Peyer's patch (tissue), 4 donors: ENCODE data around the gene OR13J1. TPM values are rescaled to one million over a fixed set of nuclear protein-coding genes. Genes with fewer than 3 reads are reported as not detected.
"Not testable (repeated sequence)": the region's sequence is repeated elsewhere in the genome, so short reads cannot be mapped to it uniquely, and the experiment has no call there.

Experiments
- DNase-seq, 3 donors: peaks; one replicate each; pipeline ENCODE4 v3.0.0-alpha.2; 2017 to 2019
- H3K27ac ChIP-seq, 4 donors: fragments of 200-600 bp; sonication (generic); one replicate each; pipeline ENCODE4 v1.5.1; 2016 to 2019
- H3K27me3 ChIP-seq, 2 donors: fragments of 200-600 bp; sonication (generic); one replicate each; pipeline ENCODE4 v1.5.1; 2019
- H3K36me3 ChIP-seq, 3 donors: fragments of 200-600 bp; sonication (generic); one replicate each; pipeline ENCODE4 v1.5.1; 2016 to 2019
- H3K4me1 ChIP-seq, 4 donors: fragments of 200-600 bp; sonication (generic); one replicate each; pipeline ENCODE4 v1.5.1; 2016 to 2019
- H3K4me3 ChIP-seq, 4 donors: fragments of 200-600 bp; sonication (generic); 1 replicate in 3 of 4; 2 replicates in 1 of 4; pipeline ENCODE4 v1.5.1; 2016 to 2019; ENCODE audit warnings: mild to moderate bottlenecking in 1 of 4
- H3K9me3 ChIP-seq, 4 donors: fragments of 200-600 bp; sonication (generic); one replicate each; pipeline ENCODE4 v1.5.1; 2016 to 2019; ENCODE audit warnings: mild to moderate bottlenecking in 1 of 4
- POLR2A ChIP-seq, 2 donors: fragments of 450-650 bp; IDR thresholded peaks; one replicate each; pipeline ENCODE4 v1.5.1; 2017; ENCODE audit warnings: antibody characterized with exemption in 2 of 2, mild to moderate bottlenecking in 2 of 2, moderate library complexity in 2 of 2
- total RNA-seq, 4 donors: library from RNA; depleted of rRNA; stranded (reverse); fragments of >200 nt; gene quantifications; one replicate each; pipeline ENCODE4 v1.1.0, GENCODE V29; 2016
- TF ChIP-seq, protein P1 (sequence below), 6 experiments: fragments of 450-650 bp in 4 of 6; fragments of 200-600 bp in 2 of 6; sonication (generic) in 1 of 6; IDR thresholded peaks; one replicate each; pipeline ENCODE4 v1.5.1; 2017 to 2019; ENCODE audit warnings: antibody characterized with exemption in 6 of 6, mild to moderate bottlenecking in 3 of 6, moderate library complexity in 1 of 6

Gene OR13J1
- total RNA-seq, 4 donors from 2014 or later = not detected

DNA sequence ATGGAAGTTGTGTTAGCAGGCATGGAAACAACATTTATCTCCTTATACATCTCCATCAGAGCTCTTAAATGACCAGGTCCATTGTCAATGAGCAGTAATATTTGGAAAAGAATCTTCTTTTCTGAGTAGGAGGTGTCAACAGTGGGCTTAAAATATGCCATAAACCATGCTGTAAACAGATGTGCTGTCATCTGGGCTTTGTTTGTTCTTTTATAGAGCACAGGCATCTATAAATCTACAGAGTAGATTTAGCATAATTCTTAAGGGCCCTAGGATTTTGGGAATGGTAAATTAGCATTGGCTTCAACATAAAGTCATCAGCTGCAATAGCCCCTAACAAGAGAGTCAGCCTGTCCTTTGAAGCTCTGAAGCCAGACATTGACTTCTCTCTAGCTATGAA is 28.1 kb upstream of the OR13J1 start:
- no peak for DNase-seq

DNA sequence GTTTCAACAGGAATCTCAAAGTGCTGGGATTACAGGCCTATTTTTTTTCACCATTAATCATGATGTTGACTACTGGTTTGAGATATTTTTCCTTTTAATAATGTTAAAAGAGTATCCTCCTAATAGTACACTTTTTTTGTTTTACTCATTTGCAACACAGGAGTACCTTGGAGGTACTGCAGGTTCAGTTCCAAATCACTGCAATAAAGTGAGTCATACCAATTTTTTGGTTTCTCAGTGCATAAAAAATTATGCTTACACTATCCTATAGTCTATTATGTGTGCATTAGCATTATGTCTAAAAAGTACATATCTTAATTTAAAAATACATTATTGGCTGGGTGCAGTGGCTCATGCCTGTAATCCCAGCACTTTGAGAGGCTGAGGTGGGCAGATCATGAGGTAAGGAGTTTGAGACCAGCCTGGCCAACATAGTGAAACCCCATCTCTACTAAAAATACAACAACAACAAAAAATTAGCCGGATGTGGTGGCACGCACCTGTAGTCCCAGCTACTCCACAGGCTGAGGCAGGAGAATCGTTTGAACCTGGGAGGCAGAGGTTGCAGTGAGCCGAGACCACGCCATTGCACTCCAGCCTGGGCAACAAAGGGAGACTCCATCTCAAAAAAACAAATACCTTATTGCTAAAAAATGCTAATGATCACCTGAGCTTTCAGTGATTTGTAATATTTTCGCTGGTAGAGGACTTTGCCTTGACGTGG is 27.3 kb upstream of the OR13J1 start:
- H3K27ac ChIP-seq, H3K4me3 ChIP-seq, H3K27me3 ChIP-seq, DNase-seq, H3K36me3 ChIP-seq, H3K9me3 ChIP-seq, H3K4me1 ChIP-seq: not testable (repeated sequence)

More for the DNA sequence above, 28.1 kb upstream of the OR13J1 start:
- H3K4me1 ChIP-seq = peaks cover 0 to 3% (median 0%) of the 10 kb centered on the region in 4 donors
- H3K27ac ChIP-seq = no peak overlapping the region
- no peaks in the 10 kb centered on the region for H3K36me3 ChIP-seq
- no peaks in the 10 kb centered on the region for H3K27me3 ChIP-seq
- H3K4me3 ChIP-seq = no peak overlapping the region
- TF ChIP-seq, protein P1, sequence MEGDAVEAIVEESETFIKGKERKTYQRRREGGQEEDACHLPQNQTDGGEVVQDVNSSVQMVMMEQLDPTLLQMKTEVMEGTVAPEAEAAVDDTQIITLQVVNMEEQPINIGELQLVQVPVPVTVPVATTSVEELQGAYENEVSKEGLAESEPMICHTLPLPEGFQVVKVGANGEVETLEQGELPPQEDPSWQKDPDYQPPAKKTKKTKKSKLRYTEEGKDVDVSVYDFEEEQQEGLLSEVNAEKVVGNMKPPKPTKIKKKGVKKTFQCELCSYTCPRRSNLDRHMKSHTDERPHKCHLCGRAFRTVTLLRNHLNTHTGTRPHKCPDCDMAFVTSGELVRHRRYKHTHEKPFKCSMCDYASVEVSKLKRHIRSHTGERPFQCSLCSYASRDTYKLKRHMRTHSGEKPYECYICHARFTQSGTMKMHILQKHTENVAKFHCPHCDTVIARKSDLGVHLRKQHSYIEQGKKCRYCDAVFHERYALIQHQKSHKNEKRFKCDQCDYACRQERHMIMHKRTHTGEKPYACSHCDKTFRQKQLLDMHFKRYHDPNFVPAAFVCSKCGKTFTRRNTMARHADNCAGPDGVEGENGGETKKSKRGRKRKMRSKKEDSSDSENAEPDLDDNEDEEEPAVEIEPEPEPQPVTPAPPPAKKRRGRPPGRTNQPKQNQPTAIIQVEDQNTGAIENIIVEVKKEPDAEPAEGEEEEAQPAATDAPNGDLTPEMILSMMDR (IDR thresholded peaks at IDR 0.05) = no peak
- TF ChIP-seq POLR2A (IDR thresholded peaks at IDR 0.05) = no peak
- no peaks in the 10 kb centered on the region for H3K9me3 ChIP-seq

DNA sequence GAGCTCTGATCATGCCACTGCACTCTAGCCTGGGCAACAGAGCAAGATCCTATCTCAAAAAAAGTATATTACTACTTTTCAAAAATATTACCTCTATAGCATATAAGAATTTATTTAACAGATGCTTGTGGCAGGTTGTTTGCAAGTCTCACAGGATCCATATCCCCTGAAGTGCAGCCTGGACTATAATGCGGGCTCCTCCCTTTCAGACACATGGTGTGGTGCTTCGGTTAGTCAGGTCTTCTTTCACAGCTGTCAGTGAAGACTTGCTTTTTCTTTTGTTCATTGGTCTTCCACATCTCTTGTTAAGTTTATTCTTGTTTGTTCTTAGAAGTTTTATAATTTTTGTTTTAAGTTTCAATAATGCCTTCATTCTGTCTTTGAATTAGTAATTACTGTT is 26.4 kb upstream of the OR13J1 start:
- Histone ChIP-seq H3K4me3 (no peak overlapping the region), H3K27ac (no peak overlapping the region), H3K4me1 (no peaks in the 10 kb centered on the region), H3K36me3 (no peaks in the 10 kb centered on the region), H3K27me3 (no peaks in the 10 kb centered on the region), H3K9me3 (no peaks in the 10 kb centered on the region)
- no peak for TF ChIP-seq POLR2A (IDR thresholded peaks at IDR 0.05)
- TF ChIP-seq, protein P1 (IDR thresholded peaks at IDR 0.05) = no peak
- no peak for DNase-seq

DNA sequence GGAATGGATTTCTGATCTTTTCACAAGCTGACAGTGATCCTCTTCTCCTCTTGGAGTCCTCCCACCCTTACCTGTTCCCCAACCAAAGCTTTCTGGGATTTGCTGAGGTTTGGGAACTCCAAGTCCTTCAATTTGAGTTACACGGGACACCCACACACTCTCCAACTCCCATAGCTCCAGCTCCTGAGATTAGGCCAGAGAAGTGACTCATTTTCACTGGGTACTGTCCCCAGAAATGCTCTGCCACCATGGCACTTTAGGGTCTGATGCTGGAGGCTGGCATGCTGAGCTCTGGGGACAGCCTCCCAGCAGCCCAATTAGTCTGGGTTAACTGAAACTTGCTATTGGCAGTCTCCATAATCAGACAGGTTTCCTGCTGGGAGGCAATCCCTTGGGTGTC is 21.9 kb upstream of the OR13J1 start:
- no peaks in the 10 kb centered on the region for H3K4me1 ChIP-seq
- no peak overlapping the region for H3K27ac ChIP-seq
- H3K27me3 ChIP-seq = no peaks in the 10 kb centered on the region
- H3K4me3 ChIP-seq = no peak overlapping the region
- no peak for DNase-seq
- no peaks in the 10 kb centered on the region for H3K9me3 ChIP-seq
- TF ChIP-seq POLR2A (IDR thresholded peaks at IDR 0.05) = no peak
- TF ChIP-seq, protein P1 (IDR thresholded peaks at IDR 0.05) = no peak
- no peaks in the 10 kb centered on the region for H3K36me3 ChIP-seq

DNA sequence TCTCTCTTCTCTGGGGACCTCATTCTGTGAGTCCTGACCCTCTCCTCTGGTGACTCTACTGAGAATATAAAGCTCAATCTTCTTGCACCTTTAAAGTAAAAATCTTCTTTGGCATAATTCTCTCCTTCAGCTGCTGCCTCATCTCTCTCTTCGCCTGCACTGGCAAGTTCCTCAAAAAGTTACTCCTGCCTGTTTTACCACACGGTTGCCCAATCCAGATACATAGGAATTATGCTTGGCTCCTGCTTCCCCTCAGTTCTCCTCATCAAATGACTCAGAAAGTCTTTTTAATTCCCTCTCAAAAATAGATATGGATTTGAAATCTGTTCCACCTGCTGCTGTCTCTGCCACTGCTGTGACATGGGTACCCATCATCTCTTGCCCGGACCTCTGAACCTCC is 21.4 kb upstream of the OR13J1 start:
- DNase-seq = no peak
- no peaks in the 10 kb centered on the region for H3K36me3 ChIP-seq

DNA sequence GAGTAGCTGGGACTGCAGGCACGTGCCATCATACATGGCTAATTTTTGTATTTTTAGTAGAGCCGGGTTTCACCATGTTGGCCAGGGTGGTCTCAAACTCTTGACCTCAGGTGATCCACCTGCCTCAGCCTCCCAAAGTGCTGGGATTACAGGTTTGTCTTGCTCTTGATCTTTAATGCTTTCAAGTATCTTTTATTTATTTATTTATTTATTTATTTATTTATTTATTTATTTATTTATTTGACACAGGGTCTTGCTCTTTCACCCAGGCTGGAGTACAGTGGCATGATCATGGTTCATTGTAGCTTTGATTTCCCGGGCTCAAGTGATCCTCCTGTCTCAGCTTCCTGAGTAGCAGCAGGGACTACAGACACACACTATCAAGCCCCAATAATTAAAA is 14.7 kb upstream of the OR13J1 start:
- DNase-seq, H3K27me3 ChIP-seq, H3K27ac ChIP-seq, H3K36me3 ChIP-seq, H3K4me3 ChIP-seq, H3K4me1 ChIP-seq, H3K9me3 ChIP-seq: not testable (repeated sequence)

More for the DNA sequence above, 21.4 kb upstream of the OR13J1 start:
- Histone ChIP-seq H3K9me3 (no peaks in the 10 kb centered on the region), H3K4me3 (no peak overlapping the region), H3K27ac (no peak overlapping the region), H3K4me1 (no peaks in the 10 kb centered on the region), H3K27me3 (no peaks in the 10 kb centered on the region)
- TF ChIP-seq POLR2A (IDR thresholded peaks at IDR 0.05) = no peak
- TF ChIP-seq, protein P1 (IDR thresholded peaks at IDR 0.05) = no peak

DNA sequence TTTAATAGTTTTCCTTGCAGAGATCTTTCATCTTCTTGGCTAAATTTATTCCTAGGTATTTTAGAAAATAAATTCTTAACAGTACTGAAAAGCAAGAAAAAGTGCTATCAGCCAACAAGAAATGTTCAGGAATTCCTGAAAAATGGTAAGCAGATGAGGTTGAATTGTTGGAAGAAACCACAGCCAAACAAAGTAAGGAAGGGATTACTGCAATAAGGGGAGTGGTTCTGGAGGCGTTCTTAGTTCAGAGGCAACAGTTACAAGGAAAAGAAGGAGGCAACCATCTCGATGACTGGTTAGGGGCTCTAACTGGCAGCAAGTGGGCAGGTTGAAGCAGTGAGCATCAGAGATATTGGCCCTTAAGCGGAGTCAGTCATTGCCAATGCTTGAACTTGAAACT is 12.8 kb upstream of the OR13J1 start:
- TF ChIP-seq POLR2A (IDR thresholded peaks at IDR 0.05) = no peak
- TF ChIP-seq, protein P1 (IDR thresholded peaks at IDR 0.05) = no peak
- Histone ChIP-seq H3K27me3 (no peaks in the 10 kb centered on the region), H3K4me3 (no peak overlapping the region), H3K9me3 (no peaks in the 10 kb centered on the region), H3K4me1 (no peaks in the 10 kb centered on the region), H3K36me3 (no peaks in the 10 kb centered on the region), H3K27ac (no peak overlapping the region)
- DNase-seq = no peak
